Activated T-cell treated with anti-CD3 and anti-CD28 coated beads, Interleukin-2, amount 50 U/mL, for 24 hours (primary cell): Measurements from ENCODE around the gene NPAS4.
A peak's percentile ranks its signal among the peaks of the same experiment; 100 is the strongest.
"Not testable (repeated sequence)": the region's sequence is repeated elsewhere in the genome, so short reads cannot be mapped to it uniquely, and the experiment has no call there.

ENCODE experiments used
- DNase-seq: peaks from one replicate; pipeline ENCODE4 v3.0.0-alpha.2; 2020
- H3K27ac Mint-ChIP-seq: 2 replicates; pipeline ENCODE4 v1.8.0; 2020; ENCODE audit warnings: mild to moderate bottlenecking, mixed read lengths
- H3K27me3 Mint-ChIP-seq: 2 replicates; pipeline ENCODE4 v1.8.0; 2020; ENCODE audit warnings: mixed read lengths
- H3K36me3 Mint-ChIP-seq: 2 replicates; pipeline ENCODE4 v1.8.0; 2020; ENCODE audit warnings: low read depth, mixed read lengths
- H3K4me1 Mint-ChIP-seq: 2 replicates; pipeline ENCODE4 v1.8.0; 2020; ENCODE audit warnings: low read depth, mixed read lengths
- H3K4me3 Mint-ChIP-seq: 2 replicates; pipeline ENCODE4 v1.8.0; 2020; ENCODE audit warnings: mild to moderate bottlenecking, moderate library complexity, mixed read lengths
- H3K9me3 Mint-ChIP-seq: 2 replicates; pipeline ENCODE4 v1.8.0; 2020; ENCODE audit warnings: mixed read lengths

NPAS4 gene

GRCh38 chr11:66457826-66458225 lies 37.0 kb downstream of the NPAS4 start:
- DNase-seq, result no peak
- Mint-ChIP-seq H3K27ac (no peak overlapping the region), H3K4me3 (no peak overlapping the region), H3K4me1 (peaks cover 34% of the 10 kb centered on the region), H3K36me3 (no peaks in the 10 kb centered on the region), H3K9me3 (no peaks in the 10 kb centered on the region), H3K27me3 (no peaks in the 10 kb centered on the region)

GRCh38 chr11:66459138-66459778 lies 38.4 kb downstream of the NPAS4 start:
- Mint-ChIP-seq H3K4me3 (no peak overlapping the region), H3K9me3 (no peaks in the 10 kb centered on the region), H3K36me3 (no peaks in the 10 kb centered on the region), H3K27me3 (no peaks in the 10 kb centered on the region), H3K4me1 (peaks cover 33% of the 10 kb centered on the region), H3K27ac (peak overlapping the region; percentile 31)
- no peak for DNase-seq

- no peaks in the 10 kb centered on the region for H3K27me3 Mint-ChIP-seq
- no peak overlapping the region for H3K27ac Mint-ChIP-seq
- no peak overlapping the region for H3K4me3 Mint-ChIP-seq
- no peaks in the 10 kb centered on the region for H3K36me3 Mint-ChIP-seq
- peaks cover 33% of the 10 kb centered on the region for H3K4me1 Mint-ChIP-seq
- no peak for DNase-seq
- H3K9me3 Mint-ChIP-seq, result no peaks in the 10 kb centered on the region
Observed at GRCh38 chr11:66462010-66462409, 41.2 kb downstream of the NPAS4 start.

- peaks cover 40% of the 10 kb centered on the region for H3K4me1 Mint-ChIP-seq
- no peaks in the 10 kb centered on the region for H3K36me3 Mint-ChIP-seq
- H3K27me3 Mint-ChIP-seq, result no peaks in the 10 kb centered on the region
- peak overlapping the region; percentile 59 for H3K27ac Mint-ChIP-seq
- no peak overlapping the region for H3K4me3 Mint-ChIP-seq
- H3K9me3 Mint-ChIP-seq, result no peaks in the 10 kb centered on the region
- no peak for DNase-seq
Observed at GRCh38 chr11:66462911-66463310, 42.1 kb downstream of the NPAS4 start.

GRCh38 chr11:66464116-66464515 lies 43.3 kb downstream of the NPAS4 start:
- H3K36me3 Mint-ChIP-seq, H3K4me3 Mint-ChIP-seq, H3K27me3 Mint-ChIP-seq, H3K9me3 Mint-ChIP-seq, DNase-seq, H3K27ac Mint-ChIP-seq: not testable (repeated sequence)
- peaks cover 39% of the 10 kb centered on the region for H3K4me1 Mint-ChIP-seq

- Mint-ChIP-seq H3K36me3 (no peaks in the 10 kb centered on the region), H3K4me3 (no peak overlapping the region), H3K9me3 (no peaks in the 10 kb centered on the region), H3K4me1 (peaks cover 33% of the 10 kb centered on the region), H3K27me3 (no peaks in the 10 kb centered on the region), H3K27ac (no peak overlapping the region)
- no peak for DNase-seq
Observed at GRCh38 chr11:66464916-66465315, 44.1 kb downstream of the NPAS4 start.

- peaks cover 4% of the 10 kb centered on the region for H3K36me3 Mint-ChIP-seq
- no peak for DNase-seq
Observed at GRCh38 chr11:66465373-66466224, 44.8 kb downstream of the NPAS4 start.

GRCh38 chr11:66466225-66467033 lies 45.6 kb downstream of the NPAS4 start, which contains the start of gene PELI3:
Gene PELI3, plus strand, starts transcription at chr11:66466905. Its CDS starts 1,224 bp downstream, at chr11:66468129.
- H3K4me1 Mint-ChIP-seq, result peaks cover 40% of the 10 kb centered on the region
- H3K4me3 Mint-ChIP-seq, result peak within 1 kb of the TSS; percentile 82
- H3K27ac Mint-ChIP-seq, result peak within 1 kb of the TSS; percentile 84
- peaks cover 7% of the 10 kb centered on the region for H3K36me3 Mint-ChIP-seq
- H3K9me3 Mint-ChIP-seq, result no peaks in the 10 kb centered on the region
- peak; percentile 98 for DNase-seq
- no peaks in the 10 kb centered on the region for H3K27me3 Mint-ChIP-seq

More at GRCh38 chr11:66465373-66466224, 44.8 kb downstream of the NPAS4 start:
- no peaks in the 10 kb centered on the region for H3K27me3 Mint-ChIP-seq
- no peaks in the 10 kb centered on the region for H3K9me3 Mint-ChIP-seq
- peak overlapping the region; percentile 79 for H3K4me3 Mint-ChIP-seq
- peaks cover 38% of the 10 kb centered on the region for H3K4me1 Mint-ChIP-seq
- peak overlapping the region; percentile 47 for H3K27ac Mint-ChIP-seq

- H3K9me3 Mint-ChIP-seq, result no peaks in the 10 kb centered on the region
- DNase-seq, result no peak
- H3K27ac Mint-ChIP-seq, result peak overlapping the region; percentile 80
- peak overlapping the region; percentile 82 for H3K4me3 Mint-ChIP-seq
- peaks cover 40% of the 10 kb centered on the region for H3K4me1 Mint-ChIP-seq
- H3K36me3 Mint-ChIP-seq, result peaks cover 9% of the 10 kb centered on the region
- H3K27me3 Mint-ChIP-seq, result no peaks in the 10 kb centered on the region
Observed at GRCh38 chr11:66467034-66467659, 46.3 kb downstream of the NPAS4 start.

- Mint-ChIP-seq H3K9me3 (no peaks in the 10 kb centered on the region), H3K36me3 (peaks cover 15% of the 10 kb centered on the region), H3K4me3 (peak overlapping the region; percentile 82), H3K4me1 (peaks cover 36% of the 10 kb centered on the region), H3K27me3 (no peaks in the 10 kb centered on the region), H3K27ac (peak overlapping the region; percentile 80)
- DNase-seq, result no peak
Observed at GRCh38 chr11:66467756-66468155, 46.9 kb downstream of the NPAS4 start.

- Mint-ChIP-seq H3K9me3 (no peaks in the 10 kb centered on the region), H3K36me3 (peaks cover 23% of the 10 kb centered on the region), H3K4me1 (peaks cover 30% of the 10 kb centered on the region), H3K27ac (no peak overlapping the region), H3K27me3 (no peaks in the 10 kb centered on the region), H3K4me3 (no peak overlapping the region)
- no peak for DNase-seq
Observed at GRCh38 chr11:66468691-66469090, 47.9 kb downstream of the NPAS4 start.

GRCh38 chr11:66469441-66469840 lies 48.6 kb downstream of the NPAS4 start:
- peaks cover 30% of the 10 kb centered on the region for H3K4me1 Mint-ChIP-seq

GRCh38 chr11:66470015-66470414 lies 49.2 kb downstream of the NPAS4 start:
- DNase-seq, result no peak
- H3K9me3 Mint-ChIP-seq, result no peaks in the 10 kb centered on the region
- H3K4me1 Mint-ChIP-seq, result peaks cover 30% of the 10 kb centered on the region
- H3K36me3 Mint-ChIP-seq, result peaks cover 33% of the 10 kb centered on the region
- H3K4me3 Mint-ChIP-seq, result no peak overlapping the region
- peak overlapping the region; percentile 38 for H3K27ac Mint-ChIP-seq
- H3K27me3 Mint-ChIP-seq, result no peaks in the 10 kb centered on the region

More at GRCh38 chr11:66469441-66469840, 48.6 kb downstream of the NPAS4 start:
- no peaks in the 10 kb centered on the region for H3K27me3 Mint-ChIP-seq
- peaks cover 30% of the 10 kb centered on the region for H3K36me3 Mint-ChIP-seq
- no peaks in the 10 kb centered on the region for H3K9me3 Mint-ChIP-seq
- no peak overlapping the region for H3K4me3 Mint-ChIP-seq
- DNase-seq, result no peak
- H3K27ac Mint-ChIP-seq, result no peak overlapping the region

- Mint-ChIP-seq H3K27ac (no peak overlapping the region), H3K4me1 (peaks cover 25% of the 10 kb centered on the region), H3K4me3 (no peak overlapping the region), H3K9me3 (no peaks in the 10 kb centered on the region), H3K27me3 (no peaks in the 10 kb centered on the region), H3K36me3 (peaks cover 36% of the 10 kb centered on the region)
- no peak for DNase-seq
Observed at GRCh38 chr11:66471142-66471541, 50.3 kb downstream of the NPAS4 start.
